CD14-positive monocyte (primary cell): ENCODE results near the gene TERC. TPM values are rescaled to one million over a fixed set of nuclear protein-coding genes. Genes with fewer than 3 reads are reported as not detected.

Source experiments
- DNase-seq, 3 donors: peaks; one replicate each; pipeline ENCODE4 v3.0.0-alpha.2; 2011 to 2022
- H2AFZ ChIP-seq: 2 replicates; pipeline ENCODE4 v1.6.0; 2012; ENCODE audit warnings: mild to moderate bottlenecking, low read depth, low read length, inconsistent platforms; ENCODE audit not compliant: insufficient read depth, poor library complexity, severe bottlenecking
- H3K27ac ChIP-seq, 2 donors: 1 replicate in 1 of 2; 2 replicates in 1 of 2; pipeline ENCODE4 v1.5.1; 2012 to 2013; ENCODE audit warnings: low read length in 2 of 2, control low read depth in 1 of 2, inconsistent platforms in 1 of 2, low read depth in 1 of 2, mild to moderate bottlenecking in 1 of 2
- H3K27me3 ChIP-seq, 2 donors: one replicate each; pipeline versions ENCODE4 v1.6.0 to v1.6.1; 2011 to 2013; ENCODE audit warnings: low read length in 2 of 2; ENCODE audit not compliant: control insufficient read depth in 2 of 2, insufficient read depth in 2 of 2
- H3K36me3 ChIP-seq, 2 donors: replicated peaks in 1 of 2; 1 replicate in 1 of 2; 2 replicates in 1 of 2; pipeline versions ENCODE4 v1.5.1 to v1.6.1; 2012 to 2013; ENCODE audit warnings: low read length in 2 of 2, control low read depth in 1 of 2, inconsistent platforms in 1 of 2, mild to moderate bottlenecking in 1 of 2; ENCODE audit not compliant: insufficient read depth in 2 of 2, control insufficient read depth in 1 of 2
- H3K4me1 ChIP-seq, 2 donors: 1 replicate in 1 of 2; 2 replicates in 1 of 2; pipeline versions ENCODE4 v1.5.1 to v1.6.1; 2012 to 2013; ENCODE audit warnings: low read length in 2 of 2, control low read depth in 1 of 2, inconsistent platforms in 1 of 2, mild to moderate bottlenecking in 1 of 2, moderate library complexity in 1 of 2; ENCODE audit not compliant: insufficient read depth in 2 of 2, control insufficient read depth in 1 of 2
- H3K4me2 ChIP-seq: replicated peaks from 2 replicates; pipeline ENCODE3; 2012; ENCODE audit warnings: low read length, moderate library complexity, mild to moderate bottlenecking; ENCODE audit not compliant: poor library complexity, severe bottlenecking; ENCODE audit errors: extremely low read depth
- H3K4me3 ChIP-seq, 3 experiments: fragments of 200-600 bp in 1 of 3; sonication (generic) in 1 of 3; replicated peaks in 1 of 3; 1 replicate in 2 of 3; 2 replicates in 1 of 3; pipeline ENCODE4 v1.5.1; 2011 to 2013; ENCODE audit warnings: low read length in 3 of 3, mild to moderate bottlenecking in 3 of 3, control low read depth in 2 of 3, low read depth in 2 of 3, inconsistent platforms in 1 of 3, moderate library complexity in 1 of 3
- H3K79me2 ChIP-seq: 2 replicates; pipeline ENCODE4 v1.6.0; 2012; ENCODE audit warnings: mild to moderate bottlenecking, control low read depth, inconsistent platforms, low read length, moderate library complexity; ENCODE audit not compliant: insufficient read depth
- H3K9ac ChIP-seq: 2 replicates; pipeline ENCODE4 v1.6.0; 2017; ENCODE audit warnings: low read length, mild to moderate bottlenecking; ENCODE audit not compliant: insufficient read depth, poor library complexity, severe bottlenecking
- H3K9me3 ChIP-seq, 2 donors: replicated peaks in 1 of 2; 1 replicate in 1 of 2; 2 replicates in 1 of 2; pipeline versions ENCODE4 v1.5.1 to v1.6.1; 2012 to 2013; ENCODE audit warnings: low read length in 2 of 2, control low read depth in 1 of 2; ENCODE audit not compliant: control insufficient read depth in 1 of 2, insufficient read depth in 1 of 2
- H4K20me1 ChIP-seq: 2 replicates; pipeline ENCODE4 v1.6.0; 2012; ENCODE audit warnings: mild to moderate bottlenecking, low read length, control low read depth, moderate library complexity; ENCODE audit not compliant: insufficient read depth
- H3K27ac Mint-ChIP-seq, 7 donors: one replicate each; pipeline ENCODE4 v1.8.0; 2020; ENCODE audit warnings: mild to moderate bottlenecking in 7 of 7, mixed read lengths in 7 of 7, moderate library complexity in 6 of 7, inconsistent platforms in 2 of 7
- H3K27me3 Mint-ChIP-seq, 3 donors: one replicate each; pipeline ENCODE4 v1.8.0; 2021 to 2022; ENCODE audit warnings: low read depth in 3 of 3, mild to moderate bottlenecking in 3 of 3, mixed read lengths in 3 of 3, moderate library complexity in 3 of 3, inconsistent platforms in 1 of 3
- H3K36me3 Mint-ChIP-seq, 2 donors: one replicate each; pipeline ENCODE4 v1.8.0; 2020; ENCODE audit warnings: mixed read lengths in 2 of 2, inconsistent platforms in 1 of 2, mild to moderate bottlenecking in 1 of 2
- H3K4me1 Mint-ChIP-seq: one replicate; pipeline ENCODE4 v1.8.0; 2020; ENCODE audit warnings: mild to moderate bottlenecking, mixed read lengths
- H3K4me3 Mint-ChIP-seq, 2 donors: one replicate each; pipeline ENCODE4 v1.8.0; 2020; ENCODE audit warnings: mild to moderate bottlenecking in 2 of 2, mixed read lengths in 2 of 2, moderate library complexity in 1 of 2
- H3K9me3 Mint-ChIP-seq, 7 donors: one replicate each; pipeline ENCODE4 v1.8.0; 2020 to 2022; ENCODE audit warnings: mixed read lengths in 7 of 7, mild to moderate bottlenecking in 6 of 7, moderate library complexity in 6 of 7, inconsistent platforms in 2 of 7
- CTCF ChIP-seq: fragments of 200-600 bp; IDR thresholded peaks from one replicate; pipeline ENCODE4 v1.8.0; 2022; ENCODE audit warnings: antibody characterized with exemption, mild to moderate bottlenecking
- WGBS: methylation state at CpG from one replicate; pipeline ENCODE4 v1.1.5; 2013; ENCODE audit warnings: missing lambda C conversion rate; ENCODE audit not compliant: insufficient coverage; 5-methylcytosine and 5-hydroxymethylcytosine counted together
- intact Hi-C, 2 donors: fragments of 100-400 bp; cut with micrococcal nuclease; formaldehyde crosslinking; loops; one replicate each; pipeline versions ENCODE4 v1.15.0 to v1.15.1; 2023
- polyA plus RNA-seq, 3 donors: library from polyadenylated mRNA; depleted of rRNA in 1 of 3; unstranded in 2 of 3; stranded (reverse) in 1 of 3; fragments of 300-500 nt in 2 of 3; fragments of >200 nt in 1 of 3; fragmentation: Illumina TruSeq in 2 of 3; gene quantifications; 1 replicate in 2 of 3; 2 replicates in 1 of 3; pipeline ENCODE4 v1.2.3, GENCODE V29; 2012 to 2021

TERC gene
- polyA plus RNA-seq, 3 donors: 0.33 to 0.76 TPM; not detected in 1

- no peak overlapping the region for H3K4me2 ChIP-seq
- WGBS: 100% methylated on average over 1 of the region's 4 CpGs
- H3K9me3 Mint-ChIP-seq: no peaks in the 10 kb centered on the region
- no peaks in the 10 kb centered on the region for H4K20me1 ChIP-seq
- intact Hi-C loops: no loop called here
- H3K27ac ChIP-seq: no peak overlapping the region
- no peaks in the 10 kb centered on the region for H3K9me3 ChIP-seq
- no peaks in the 10 kb centered on the region for H3K27me3 ChIP-seq
- no peaks in the 10 kb centered on the region for H3K4me1 Mint-ChIP-seq
- no peak overlapping the region for H2AFZ ChIP-seq
- H3K27me3 Mint-ChIP-seq: no peaks in the 10 kb centered on the region
- no peak overlapping the region for H3K4me3 ChIP-seq
- H3K36me3 Mint-ChIP-seq: peaks cover 46 to 50% of the 10 kb centered on the region in 2 donors
- no peaks in the 10 kb centered on the region for H3K4me1 ChIP-seq
- no peak overlapping the region for H3K4me3 Mint-ChIP-seq
- no peak for TF ChIP-seq CTCF
- peaks cover 39 to 56% of the 10 kb centered on the region in 2 donors for H3K36me3 ChIP-seq
- DNase-seq: no peak
- no peak overlapping the region for H3K9ac ChIP-seq
- H3K27ac Mint-ChIP-seq: no peak overlapping the region
- no peaks in the 10 kb centered on the region for H3K79me2 ChIP-seq
Observed at GRCh38 chr3:169790687-169791429, 26.0 kb upstream of the TERC start.

GRCh38 chr3:169790219-169790618 is 25.4 kb upstream of the TERC start:
- Mint-ChIP-seq H3K4me3 (no peak overlapping the region), H3K4me1 (no peaks in the 10 kb centered on the region), H3K9me3 (no peaks in the 10 kb centered on the region), H3K36me3 (peaks cover 52 to 57% of the 10 kb centered on the region in 2 donors), H3K27ac (no peak overlapping the region), H3K27me3 (no peaks in the 10 kb centered on the region)
- Histone ChIP-seq H4K20me1 (no peaks in the 10 kb centered on the region), H3K4me1 (no peaks in the 10 kb centered on the region), H3K9me3 (no peaks in the 10 kb centered on the region), H3K4me2 (no peak overlapping the region), H3K27me3 (no peaks in the 10 kb centered on the region), H3K36me3 (peaks cover 46 to 63% of the 10 kb centered on the region in 2 donors), H3K4me3 (no peak overlapping the region), H3K79me2 (no peaks in the 10 kb centered on the region), H3K27ac (no peak overlapping the region), H3K9ac (no peak overlapping the region), H2AFZ (no peak overlapping the region)
- intact Hi-C loops: no loop called here
- TF ChIP-seq CTCF: no peak
- DNase-seq: no peak
